Tibial nerve (tissue), 4 donors: ENCODE measurements around the gene BRAT1. TPM values are rescaled to one million over a fixed set of nuclear protein-coding genes. Genes with fewer than 3 reads are reported as not detected.

Experiments
- DNase-seq, 2 donors: peaks; one replicate each; pipeline ENCODE4 v3.0.0-alpha.2; 2019; ENCODE audit warnings: low spot score in 2 of 2
- H3K27ac ChIP-seq, 4 donors: fragments of 200-600 bp; sonication (generic) in 3 of 4; one replicate each; pipeline ENCODE4 v1.5.1; 2017 to 2019; ENCODE audit warnings: mild to moderate bottlenecking in 1 of 4
- H3K27me3 ChIP-seq, 2 donors: fragments of 200-600 bp; sonication (generic) in 1 of 2; one replicate each; pipeline versions ENCODE4 v1.5.1 to v1.6.0; 2017 to 2019
- H3K36me3 ChIP-seq, 3 donors: fragments of 200-600 bp; sonication (generic); one replicate each; pipeline ENCODE4 v1.5.1; 2018 to 2019
- H3K4me1 ChIP-seq, 4 donors: fragments of 200-600 bp; sonication (generic) in 3 of 4; one replicate each; pipeline ENCODE4 v1.5.1; 2017 to 2019
- H3K4me3 ChIP-seq, 4 donors: fragments of 200-600 bp; sonication (generic) in 3 of 4; one replicate each; pipeline ENCODE4 v1.5.1; 2017 to 2019; ENCODE audit warnings: mild to moderate bottlenecking in 1 of 4, moderate library complexity in 1 of 4
- H3K9me3 ChIP-seq, 4 donors: fragments of 200-600 bp; sonication (generic) in 3 of 4; one replicate each; pipeline ENCODE4 v1.5.1; 2017 to 2019
- CTCF ChIP-seq, 5 experiments: fragments of 200-600 bp in 3 of 5; fragments of 450-650 bp in 2 of 5; sonication (generic) in 3 of 5; IDR thresholded peaks; one replicate each; pipeline ENCODE4 v1.5.1; 2016 to 2019; ENCODE audit warnings: antibody characterized with exemption in 5 of 5, mild to moderate bottlenecking in 3 of 5, moderate library complexity in 2 of 5
- EP300 ChIP-seq, 2 donors: sonication (generic); formaldehyde crosslinking; IDR thresholded peaks; one replicate each; pipeline ENCODE4 v1.6.1; 2017; ENCODE audit warnings: antibody characterized with exemption in 2 of 2, mild to moderate bottlenecking in 1 of 2
- POLR2A ChIP-seq, 2 donors: fragments of 450-650 bp; IDR thresholded peaks; one replicate each; pipeline ENCODE4 v1.6.1; 2017; ENCODE audit warnings: antibody characterized with exemption in 2 of 2, mild to moderate bottlenecking in 2 of 2, moderate library complexity in 2 of 2
- WGBS, 2 donors: methylation state at CpG; one replicate each; pipeline ENCODE4 v1.1.5; 2018; 5-methylcytosine and 5-hydroxymethylcytosine counted together
- total RNA-seq, 4 donors: library from RNA; depleted of rRNA; stranded (reverse); fragments of >200 nt; gene quantifications; one replicate each; pipeline ENCODE4 v1.1.0, GENCODE V29; 2016

BRAT1 gene
- total RNA-seq, 4 donors from 2014 or later: 38.0 to 72.9 (median 52.0) TPM

GRCh38 chr7:2507208-2507916 is 48.0 kb downstream of the BRAT1 start:
- Histone ChIP-seq H3K27ac (peak overlapping the region in 1 of 4 donors; percentile 29), H3K27me3 (peaks cover 0 to 4% of the 10 kb centered on the region in 2 donors), H3K36me3 (no peaks in the 10 kb centered on the region), H3K4me3 (no peak overlapping the region), H3K9me3 (no peaks in the 10 kb centered on the region), H3K4me1 (peaks cover 0 to 42% (median 27%) of the 10 kb centered on the region in 4 donors)
- WGBS, 2 donors: 82 to 88% methylated on average over 25 to 26 of the region's 26 CpGs
- no peak for DNase-seq
- TF ChIP-seq EP300 (IDR thresholded peaks at IDR 0.05) (no peak), POLR2A (IDR thresholded peaks at IDR 0.05) (no peak), CTCF (IDR thresholded peaks at IDR 0.05) (no peak)

DNA sequence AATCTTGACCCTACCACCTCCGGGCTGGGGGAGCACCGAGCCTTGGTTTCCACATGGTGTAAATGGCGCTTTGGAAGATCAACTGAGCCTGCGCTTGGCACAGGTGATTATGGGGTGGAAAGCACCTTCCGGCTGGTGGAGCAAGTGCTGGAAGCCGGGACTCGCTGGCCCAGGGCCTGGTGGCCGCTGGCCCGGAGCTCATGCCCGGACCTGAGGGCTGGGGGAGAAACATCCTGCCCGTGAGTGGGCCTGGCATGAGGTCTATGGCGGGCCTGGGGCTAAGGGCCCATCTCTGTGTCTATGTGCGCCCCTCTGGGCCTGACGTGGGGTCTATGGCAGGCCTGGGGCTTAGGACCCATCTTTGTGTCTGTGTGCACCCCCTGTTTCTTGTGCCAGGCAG is 49.9 kb downstream of the BRAT1 start:
- Histone ChIP-seq H3K27me3 (peaks cover 0 to 4% of the 10 kb centered on the region in 2 donors), H3K4me1 (peaks cover 0 to 23% (median 13%) of the 10 kb centered on the region in 4 donors), H3K4me3 (no peak overlapping the region), H3K27ac (no peak overlapping the region), H3K9me3 (no peaks in the 10 kb centered on the region), H3K36me3 (no peaks in the 10 kb centered on the region)
- 85 to 100% methylated on average over 4 to 13 of the region's 14 CpGs for WGBS, 2 donors
- DNase-seq: no peak
- no peak for TF ChIP-seq POLR2A (IDR thresholded peaks at IDR 0.05)
- no peak for TF ChIP-seq EP300 (IDR thresholded peaks at IDR 0.05)
- no peak for TF ChIP-seq CTCF (IDR thresholded peaks at IDR 0.05)

DNA sequence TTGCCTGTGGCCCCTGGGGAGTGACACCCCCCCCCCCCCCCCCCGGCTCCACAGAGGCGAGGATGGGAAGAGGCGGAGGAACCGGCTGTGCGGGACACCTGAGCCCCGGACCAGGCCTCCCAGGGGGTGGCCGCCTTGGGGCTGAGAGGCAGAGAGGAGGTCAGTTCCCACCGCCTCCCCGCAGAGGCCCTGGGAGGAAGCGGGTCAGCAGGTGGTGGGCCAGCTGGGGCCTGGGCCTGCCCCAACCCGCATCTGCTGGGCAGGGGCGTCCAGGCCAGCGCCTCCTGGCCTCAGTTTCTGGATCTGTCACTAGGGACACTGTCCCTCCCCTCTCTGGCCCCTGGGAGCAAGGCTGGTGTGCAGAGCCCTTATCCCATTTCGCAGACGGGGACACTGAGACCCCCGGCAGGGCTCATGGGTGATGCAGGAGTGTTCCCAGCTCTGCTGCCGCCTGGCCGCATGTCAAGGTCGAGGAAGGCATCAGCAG is 50.4 kb downstream of the BRAT1 start:
- DNase-seq: no peak
- Histone ChIP-seq H3K27me3 (peaks cover 0 to 4% of the 10 kb centered on the region in 2 donors), H3K4me3 (no peak overlapping the region), H3K36me3 (no peaks in the 10 kb centered on the region), H3K4me1 (peaks cover 0 to 22% (median 12%) of the 10 kb centered on the region in 4 donors), H3K27ac (no peak overlapping the region), H3K9me3 (no peaks in the 10 kb centered on the region)
- 93 to 100% methylated on average over 3 to 10 of the region's 19 CpGs for WGBS, 2 donors
- TF ChIP-seq CTCF (IDR thresholded peaks at IDR 0.05) (no peak), EP300 (IDR thresholded peaks at IDR 0.05) (no peak), POLR2A (IDR thresholded peaks at IDR 0.05) (no peak)

- Histone ChIP-seq H3K9me3 (no peaks in the 10 kb centered on the region), H3K36me3 (no peaks in the 10 kb centered on the region), H3K4me3 (no peak overlapping the region), H3K4me1 (peaks cover 0 to 17% (median 8%) of the 10 kb centered on the region in 4 donors), H3K27ac (no peak overlapping the region), H3K27me3 (peaks cover 0 to 5% of the 10 kb centered on the region in 2 donors)
- TF ChIP-seq POLR2A (IDR thresholded peaks at IDR 0.05) (no peak), EP300 (IDR thresholded peaks at IDR 0.05) (no peak), CTCF (IDR thresholded peaks at IDR 0.05) (no peak)
- no peak for DNase-seq
- WGBS, 2 donors: 84 to 89% methylated on average over 17 of the region's 21 CpGs
Measured at GRCh38 chr7:2504128-2504888, 51.0 kb downstream of the BRAT1 start.
